OCI-LY7 (cell line): ENCODE data around the gene R3HCC1L. TPM values are rescaled to one million over a fixed set of nuclear protein-coding genes. Genes with fewer than 3 reads are reported as not detected.
"Not testable (repeated sequence)": the region's sequence is repeated elsewhere in the genome, so short reads cannot be mapped to it uniquely, and the experiment has no call there.

ENCODE experiments used
- BruUV-seq: library from RNA; stranded (reverse); fragments of 400-500 nt; replicated peaks from 2 replicates; lab custom pipeline; 2021; lab: Mats Ljungman, UMichigan
- CTCF ChIA-PET: fragments of 300-600 bp; sonication (Branson Sonifier 250); formaldehyde crosslinking; loops from one replicate; lab custom pipeline; 2022; ENCODE audit warnings: antibody characterized with exemption; ENCODE audit not compliant: unreplicated experiment; lab: Charles Lee
- POLR2A ChIA-PET: fragments of 300-600 bp; sonication (Branson Sonifier 250); formaldehyde crosslinking; loops from one replicate; lab custom pipeline; 2022; ENCODE audit warnings: antibody characterized with exemption; lab: Charles Lee
- DNase-seq: peaks from one replicate; pipeline ENCODE4 v3.0.0-alpha.2; 2015; ENCODE audit warnings: low spot score
- H2AFZ ChIP-seq: fragments of 200-600 bp; sonication (generic), shearing (Covaris generic); 2 replicates; pipeline ENCODE4 v1.6.1; 2014; ENCODE audit warnings: mild to moderate bottlenecking, antibody characterized with exemption, low read length, moderate library complexity
- H3K27ac ChIP-seq: fragments of 200-600 bp; sonication (generic); 2 replicates; pipeline ENCODE4 v1.5.1; 2014; ENCODE audit warnings: mixed run types, low read depth, mild to moderate bottlenecking, moderate library complexity, low read length, inconsistent platforms; ENCODE audit not compliant: poor library complexity, severe bottlenecking
- H3K36me3 ChIP-seq: fragments of 200-600 bp; sonication (generic); 2 replicates; pipeline ENCODE4 v1.6.1; 2014; ENCODE audit warnings: mild to moderate bottlenecking, antibody characterized with exemption, low read length, moderate library complexity, mixed read lengths; ENCODE audit not compliant: insufficient read depth
- H3K4me1 ChIP-seq: fragments of 200-600 bp; sonication (generic); 2 replicates; pipeline ENCODE4 v1.5.1; 2014; ENCODE audit warnings: mild to moderate bottlenecking, low read length; ENCODE audit not compliant: insufficient read depth, poor library complexity, severe bottlenecking
- H3K4me2 ChIP-seq: fragments of 200-600 bp; sonication (generic); 2 replicates; pipeline ENCODE4 v1.6.1; 2014; ENCODE audit warnings: mild to moderate bottlenecking, low read length
- H3K4me3 ChIP-seq: fragments of 200-600 bp; sonication (generic); 2 replicates; pipeline ENCODE4 v1.5.1; 2014; ENCODE audit warnings: mild to moderate bottlenecking, low read depth, low read length; ENCODE audit not compliant: poor library complexity, severe bottlenecking
- H3K79me2 ChIP-seq: fragments of 200-600 bp; sonication (generic); 2 replicates; pipeline ENCODE4 v1.6.1; 2016; ENCODE audit warnings: low read depth, mild to moderate bottlenecking, low read length, moderate library complexity, mixed read lengths; ENCODE audit not compliant: insufficient read depth
- H3K9me2 ChIP-seq: fragments of 200-600 bp; sonication (generic); 2 replicates; pipeline ENCODE4 v1.6.1; 2016; ENCODE audit warnings: mild to moderate bottlenecking, low read length, mixed read lengths; ENCODE audit not compliant: insufficient read depth
- H3K9me3 ChIP-seq: fragments of 200-600 bp; sonication (generic); 2 replicates; pipeline ENCODE4 v1.6.1; 2014; ENCODE audit warnings: mild to moderate bottlenecking, mixed run types, low read length, mixed read lengths
- H4K20me1 ChIP-seq: fragments of 200-600 bp; sonication (generic); 2 replicates; pipeline ENCODE4 v1.6.1; 2014; ENCODE audit warnings: mild to moderate bottlenecking, antibody characterized with exemption, low read length, moderate library complexity, mixed read lengths; ENCODE audit not compliant: insufficient read depth
- CTCF ChIP-seq: fragments of 200-600 bp; sonication (generic); conservative IDR thresholded peaks from 2 replicates; pipeline ENCODE4 v1.5.1; 2014; ENCODE audit warnings: mild to moderate bottlenecking, antibody characterized with exemption, low read length, moderate library complexity, mixed read lengths
- EZH2phosphoT487 ChIP-seq: fragments of 200-600 bp; sonication (generic); IDR thresholded peaks from 2 replicates; pipeline ENCODE4 v1.6.1; 2018; ENCODE audit warnings: low read depth, borderline replicate concordance, mild to moderate bottlenecking, mixed run types, antibody characterized with exemption, low read length, moderate library complexity, mixed read lengths
- intact Hi-C: fragments of 100-400 bp; cut with micrococcal nuclease; formaldehyde crosslinking; loops from one replicate; pipeline ENCODE4 v1.10.0; 2022; ENCODE audit not compliant: unreplicated experiment
- total RNA-seq, 2 experiments: library from RNA; depleted of rRNA in 1 of 2; stranded (reverse); fragments of >200 nt in 1 of 2; shearing (Covaris generic) in 1 of 2; gene quantifications; 2 replicates each; pipeline ENCODE4 v1.2.3, GENCODE V29; 2014 to 2022

R3HCC1L gene
- total RNA-seq, 2 experiments from 2014 or later = 38.8 to 42.0 TPM

GRCh38 chr10:98135222-98135899 is 904 bp downstream of the R3HCC1L start:
- intact Hi-C loops = no loop called here
- Histone ChIP-seq H3K9me2 (no peaks in the 10 kb centered on the region), H4K20me1 (peaks cover 16% of the 10 kb centered on the region; the same call in 1 of the 2 replicates), H3K36me3 (peaks cover 44% of the 10 kb centered on the region), H3K79me2 (peaks cover 58% of the 10 kb centered on the region), H3K9me3 (peaks cover 24% of the 10 kb centered on the region), H2AFZ (peak overlapping the region; percentile 96; the same call in 1 of the 2 replicates), H3K4me2 (peak overlapping the region; percentile 68), H3K27ac (peak overlapping the region; percentile 92), H3K4me1 (peaks cover 66% of the 10 kb centered on the region), H3K4me3 (peak overlapping the region; percentile 90)
- no peak for DNase-seq
- ChIA-PET CTCF (interaction anchor here (2.1 kb wide), 1 partner anchor 34 kb away, joined by 17 read pairs; no protein-coding TSS in a partner anchor), POLR2A (interaction anchor here (0.9 to 4.1 kb wide), 4 partner anchors 12 to 34 kb away, joined by 3 to 45 read pairs (median 12); no protein-coding TSS in a partner anchor)
- TF ChIP-seq CTCF = no peak
- no peak for TF ChIP-seq EZH2phosphoT487
- TSS peak; percentile 70 for BruUV-seq

- BruUV-seq, intact Hi-C loops: not testable (repeated sequence)
- peak overlapping the region; percentile 47 for H3K4me3 ChIP-seq
Measured at GRCh38 chr10:98136775-98137174, 2.3 kb downstream of the R3HCC1L start.

GRCh38 chr10:98138031-98138430 is 3.6 kb downstream of the R3HCC1L start:
- Histone ChIP-seq H3K79me2 (peaks cover 84% of the 10 kb centered on the region), H3K4me3 (peak overlapping the region; percentile 47), H3K9me3 (peaks cover 10% of the 10 kb centered on the region; the same call in 1 of the 2 replicates), H2AFZ (no peak overlapping the region), H3K4me1 (peaks cover 87% of the 10 kb centered on the region), H3K9me2 (no peaks in the 10 kb centered on the region), H3K4me2 (peak overlapping the region; percentile 61), H3K36me3 (peaks cover 42% of the 10 kb centered on the region), H3K27ac (peak overlapping the region; percentile 37), H4K20me1 (peaks cover 22% of the 10 kb centered on the region; the same call in 1 of the 2 replicates)
- TF ChIP-seq CTCF (no peak), EZH2phosphoT487 (no peak)
- intact Hi-C loops = no loop called here
- DNase-seq = no peak
- POLR2A ChIA-PET = interaction anchor here (0.5 to 8.4 kb wide), 4 partner anchors 28 to 451 kb away, joined by 3 to 171 read pairs (median 4); partner anchors contain the start of gene AVPI1
- TSS peak; percentile 0 for BruUV-seq
- CTCF ChIA-PET = no interaction called here

More at GRCh38 chr10:98136775-98137174, 2.3 kb downstream of the R3HCC1L start:
- H3K9me2 ChIP-seq, CTCF ChIA-PET, DNase-seq, H3K27ac ChIP-seq, H2AFZ ChIP-seq: not testable (repeated sequence)
- Histone ChIP-seq H3K4me2 (peak overlapping the region; percentile 61), H4K20me1 (peaks cover 22% of the 10 kb centered on the region; the same call in 1 of the 2 replicates), H3K9me3 (peaks cover 21% of the 10 kb centered on the region), H3K79me2 (peaks cover 72% of the 10 kb centered on the region), H3K4me1 (peaks cover 81% of the 10 kb centered on the region), H3K36me3 (peaks cover 47% of the 10 kb centered on the region)
- POLR2A ChIA-PET = interaction anchor here (0.9 to 4.1 kb wide), 2 partner anchors 29 to 33 kb away, joined by 3 to 45 read pairs; no protein-coding TSS in a partner anchor
